CD1c-positive myeloid dendritic cell (primary cell): ENCODE results near the gene ATRIP.
"Not testable (repeated sequence)": the region's sequence is repeated elsewhere in the genome, so short reads cannot be mapped to it uniquely, and the experiment has no call there.

Experiments
- DNase-seq: peaks from one replicate; pipeline ENCODE4 v3.0.0-alpha.2; 2016; ENCODE audit errors: extremely low spot score

Gene ATRIP

DNA sequence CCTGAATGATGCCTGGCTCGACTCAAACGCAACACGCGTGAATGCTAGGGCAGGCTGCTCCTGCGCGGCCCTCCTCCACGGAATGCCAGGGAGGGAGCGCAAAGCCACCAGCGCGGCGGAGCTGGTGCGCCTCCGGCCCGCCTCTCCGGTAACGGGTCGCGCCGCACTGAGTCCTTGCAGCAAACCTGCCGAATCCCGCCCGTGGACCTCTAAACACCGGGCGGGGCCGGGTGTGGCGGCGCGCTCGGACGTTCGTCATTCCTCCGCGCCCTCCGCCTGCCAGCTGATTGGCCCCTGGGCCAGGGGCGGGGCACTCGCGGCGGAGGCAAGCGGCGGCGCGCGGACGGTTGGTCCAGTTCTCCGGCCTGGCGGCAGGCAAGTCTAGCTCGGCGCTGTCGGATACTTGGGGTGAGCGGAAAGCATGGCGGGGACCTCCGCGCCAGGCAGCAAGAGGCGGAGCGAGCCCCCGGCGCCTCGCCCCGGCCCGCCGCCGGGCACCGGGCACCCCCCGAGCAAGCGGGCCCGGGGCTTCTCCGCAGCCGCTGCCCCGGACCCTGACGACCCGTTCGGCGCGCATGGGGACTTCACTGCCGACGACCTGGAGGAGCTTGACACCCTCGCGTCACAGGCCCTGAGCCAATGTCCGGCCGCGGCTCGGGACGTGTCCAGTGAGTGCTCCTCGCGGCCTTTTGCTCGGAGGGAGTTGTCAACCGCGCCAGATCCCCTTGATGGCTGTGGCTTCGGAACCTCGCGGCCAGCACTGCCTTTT, at the start of gene ATRIP:
Gene ATRIP, plus strand, starts transcription at position 313 of the 769 bp plus-strand sequence. Its CDS starts 109 bp downstream, at position 422.
- peak; percentile 95 for DNase-seq

DNA sequence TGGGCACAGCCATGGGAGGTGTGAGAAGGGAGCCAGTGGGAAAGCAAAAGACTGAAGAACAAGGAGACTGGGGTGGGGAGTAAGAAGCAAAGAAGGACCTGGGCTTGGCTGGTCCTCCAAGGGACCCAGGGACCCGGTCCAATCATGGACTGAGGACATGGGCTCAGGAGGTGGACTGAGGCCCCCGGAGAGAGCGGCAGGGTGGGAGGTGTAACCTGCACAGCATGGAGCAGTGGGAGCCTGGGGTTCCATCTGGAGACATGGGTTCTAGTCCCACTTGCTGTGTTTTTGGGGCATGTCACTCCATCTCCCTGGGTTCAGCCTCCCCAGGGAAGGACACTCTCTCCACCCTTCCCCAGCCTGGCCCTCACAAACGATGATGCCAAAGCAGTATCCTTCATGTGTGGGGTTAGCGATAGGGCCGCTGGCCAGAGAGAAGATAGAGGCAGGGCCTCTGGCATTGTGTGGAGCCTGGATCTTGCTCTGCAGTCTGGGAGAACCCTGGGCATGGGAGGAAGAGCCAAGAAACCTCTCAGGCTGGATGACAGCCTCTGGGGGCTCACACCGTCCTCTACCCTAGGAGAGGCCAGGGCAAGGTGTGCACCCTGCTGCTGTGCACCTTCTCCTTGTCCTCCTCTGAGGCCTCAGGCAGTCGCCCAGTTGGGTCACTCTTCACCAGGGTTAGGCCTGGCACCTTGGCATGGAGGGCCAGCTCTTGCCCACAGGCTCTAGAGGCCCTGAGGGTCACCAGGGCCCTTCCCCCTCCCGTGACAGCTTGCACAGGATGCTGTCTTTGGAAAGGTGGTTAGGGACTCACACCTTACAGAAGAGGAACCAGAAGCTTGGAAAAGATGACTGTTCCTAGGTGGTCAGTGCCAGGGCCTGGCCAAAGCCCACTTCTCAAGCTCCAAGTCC, 48.5 kb upstream of the ATRIP start:
- DNase-seq: no peak

DNA sequence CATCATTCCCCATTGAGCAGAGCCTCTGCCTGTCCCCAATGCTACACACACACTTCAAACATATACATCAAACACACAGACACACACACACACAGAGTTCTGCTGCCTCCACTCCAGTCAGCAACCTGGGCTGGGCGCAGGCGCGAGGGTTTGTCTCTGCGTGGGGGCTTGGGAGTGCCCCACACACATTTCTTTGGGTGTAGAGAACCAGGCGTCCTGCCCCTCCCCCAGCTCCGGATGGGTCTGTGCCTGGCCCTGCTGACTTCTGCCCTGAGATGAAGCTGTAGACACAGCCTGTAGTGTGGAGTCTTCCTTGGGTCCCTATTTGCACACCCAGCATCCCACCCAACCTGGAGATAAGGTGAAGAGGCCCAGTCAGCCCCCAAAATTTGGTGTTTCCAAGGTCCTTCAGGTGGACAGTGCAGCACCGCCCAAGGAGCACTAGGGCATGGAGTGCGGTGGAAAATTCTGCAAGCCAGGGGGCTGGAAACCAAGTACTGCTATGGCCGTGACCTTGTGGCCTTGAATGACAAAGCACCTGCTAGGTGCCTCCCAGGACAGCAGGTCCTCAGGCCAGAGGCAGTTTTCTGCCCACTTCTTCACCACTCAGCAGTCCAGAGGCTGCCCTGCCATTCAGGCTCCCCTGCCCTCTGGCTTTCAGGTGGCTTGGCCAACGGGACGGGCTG, 47.7 kb upstream of the ATRIP start:
- DNase-seq: no peak

DNA sequence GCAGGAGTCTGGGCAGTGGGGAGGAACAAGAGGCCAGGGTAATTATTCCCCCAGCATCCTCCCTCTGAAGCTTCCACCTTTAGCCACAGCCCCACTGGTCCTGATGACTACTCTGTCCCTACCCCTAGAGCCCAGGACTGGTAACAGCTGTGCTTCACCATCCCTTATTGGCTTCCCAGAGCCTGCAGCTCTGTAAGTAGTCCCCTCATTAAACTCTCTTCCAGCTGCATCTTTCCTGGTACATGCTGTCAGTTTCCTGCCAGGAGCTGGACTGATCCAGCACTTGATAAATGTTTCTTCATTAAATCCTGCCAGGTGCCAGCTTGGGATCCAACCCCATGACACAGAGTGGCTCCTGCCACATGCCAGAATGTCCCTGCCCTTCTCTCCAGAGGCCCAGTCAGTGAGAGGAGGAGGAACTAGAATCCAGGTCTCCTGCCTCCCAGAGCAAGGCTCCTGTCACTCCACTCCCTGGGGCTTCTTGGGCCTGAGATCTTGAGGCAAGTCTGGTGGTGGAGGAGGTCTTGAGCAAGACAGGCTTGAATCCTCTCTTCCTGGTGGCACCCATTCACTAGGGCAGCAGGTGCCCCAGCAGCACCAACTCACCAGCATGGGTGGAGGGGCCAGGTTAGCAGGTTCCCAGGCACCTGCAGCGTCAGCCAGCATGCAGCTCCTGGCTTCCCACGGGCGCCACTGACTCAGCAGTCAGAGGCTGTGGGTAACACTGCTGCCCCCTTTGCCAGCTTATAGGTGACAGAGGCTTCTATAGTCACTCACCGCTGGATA, 47.0 kb upstream of the ATRIP start:
- DNase-seq: no peak

DNA sequence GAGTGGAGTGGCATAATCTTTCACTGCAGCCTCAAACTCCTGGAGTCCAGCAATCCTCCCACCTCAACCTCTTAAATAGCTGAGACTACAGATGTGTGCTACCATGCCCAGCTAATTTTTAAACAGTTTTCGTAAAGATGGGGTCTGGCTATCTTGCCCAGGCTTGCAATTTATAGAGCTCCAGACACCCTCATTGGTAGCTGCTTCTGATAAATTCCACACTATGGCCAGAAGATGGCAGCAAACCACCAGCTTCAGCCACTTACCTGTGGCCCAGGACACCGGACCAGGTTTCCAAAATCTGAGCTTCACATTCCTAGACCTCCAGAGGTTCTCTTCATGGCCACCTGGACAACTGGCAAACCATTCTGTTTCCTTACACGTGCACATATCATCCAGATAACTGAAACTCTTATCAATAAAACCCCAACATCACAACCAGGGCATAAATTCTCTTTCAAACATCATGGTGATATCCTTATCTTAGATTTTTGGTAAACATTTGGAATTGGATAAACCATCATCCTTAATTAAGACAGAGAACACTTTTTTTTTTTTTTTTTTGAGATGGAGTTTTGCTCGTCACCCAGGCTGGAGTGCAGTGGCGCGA, 45.6 kb upstream of the ATRIP start:
- DNase-seq: peak; percentile 78

DNA sequence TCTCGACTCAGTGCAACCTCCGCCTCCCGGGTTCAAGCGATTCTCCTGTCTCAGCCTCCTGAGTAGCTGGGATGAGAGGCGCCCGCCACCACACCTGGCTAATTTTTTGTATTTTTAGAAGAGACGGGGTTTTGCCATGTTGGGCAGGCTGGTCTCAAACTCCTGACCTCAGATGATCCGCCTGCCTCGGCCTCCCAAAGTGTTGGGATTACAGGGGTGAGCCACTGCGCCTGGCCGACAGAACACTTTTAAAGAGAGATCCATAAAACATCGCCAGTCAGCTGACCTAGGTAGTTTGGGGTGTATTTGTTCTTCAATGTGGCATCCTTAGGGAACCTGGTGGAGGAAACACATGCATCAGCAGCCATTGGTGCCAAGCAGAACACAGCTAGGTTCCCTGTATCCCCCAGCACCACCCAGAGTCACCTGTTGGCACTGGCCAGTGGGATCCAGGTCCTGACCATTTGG, 45.1 kb upstream of the ATRIP start:
- DNase-seq: not testable (repeated sequence)

DNA sequence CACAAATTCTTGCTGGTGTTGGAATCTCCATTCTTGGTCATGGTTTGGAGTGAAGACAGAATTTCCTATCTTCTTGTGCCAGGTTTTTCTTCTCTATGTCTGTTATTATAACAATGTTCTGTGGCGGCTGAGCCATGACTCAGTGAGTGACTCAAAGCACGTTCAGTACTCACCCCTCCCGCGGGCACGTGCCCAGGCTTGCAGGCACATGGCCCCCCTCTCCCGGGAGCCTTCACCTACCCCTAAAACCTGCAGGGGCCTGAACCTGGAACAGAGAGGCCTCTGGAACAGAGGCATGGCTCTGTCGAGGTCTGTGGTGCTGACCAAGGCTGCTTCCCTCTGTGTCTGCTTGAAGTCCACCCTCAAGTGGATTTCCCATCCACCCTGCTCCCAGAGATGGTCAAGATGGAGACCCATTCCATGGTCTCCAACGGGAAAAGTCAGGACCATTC, 44.2 kb upstream of the ATRIP start:
- no peak for DNase-seq

DNA sequence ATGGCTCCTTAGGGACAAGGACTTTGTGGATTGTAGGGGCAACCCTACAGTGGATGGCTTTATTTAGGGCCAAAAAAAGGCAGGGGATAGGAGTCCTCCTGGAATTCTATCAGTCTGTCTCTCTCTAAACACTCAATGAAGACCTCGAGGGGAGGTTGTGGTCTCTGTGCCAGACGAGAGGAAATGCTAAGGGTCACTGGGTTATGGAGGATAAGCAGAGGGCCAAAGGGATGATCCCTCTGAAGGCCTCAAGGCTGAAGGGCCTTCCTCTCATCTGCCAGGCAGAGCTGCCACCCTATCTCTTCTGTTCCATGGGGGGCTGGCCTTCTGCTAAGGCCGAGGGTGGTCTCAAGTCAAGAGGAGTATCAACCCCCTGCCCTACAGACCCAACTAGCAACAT, 43.6 kb upstream of the ATRIP start:
- DNase-seq: no peak

DNA sequence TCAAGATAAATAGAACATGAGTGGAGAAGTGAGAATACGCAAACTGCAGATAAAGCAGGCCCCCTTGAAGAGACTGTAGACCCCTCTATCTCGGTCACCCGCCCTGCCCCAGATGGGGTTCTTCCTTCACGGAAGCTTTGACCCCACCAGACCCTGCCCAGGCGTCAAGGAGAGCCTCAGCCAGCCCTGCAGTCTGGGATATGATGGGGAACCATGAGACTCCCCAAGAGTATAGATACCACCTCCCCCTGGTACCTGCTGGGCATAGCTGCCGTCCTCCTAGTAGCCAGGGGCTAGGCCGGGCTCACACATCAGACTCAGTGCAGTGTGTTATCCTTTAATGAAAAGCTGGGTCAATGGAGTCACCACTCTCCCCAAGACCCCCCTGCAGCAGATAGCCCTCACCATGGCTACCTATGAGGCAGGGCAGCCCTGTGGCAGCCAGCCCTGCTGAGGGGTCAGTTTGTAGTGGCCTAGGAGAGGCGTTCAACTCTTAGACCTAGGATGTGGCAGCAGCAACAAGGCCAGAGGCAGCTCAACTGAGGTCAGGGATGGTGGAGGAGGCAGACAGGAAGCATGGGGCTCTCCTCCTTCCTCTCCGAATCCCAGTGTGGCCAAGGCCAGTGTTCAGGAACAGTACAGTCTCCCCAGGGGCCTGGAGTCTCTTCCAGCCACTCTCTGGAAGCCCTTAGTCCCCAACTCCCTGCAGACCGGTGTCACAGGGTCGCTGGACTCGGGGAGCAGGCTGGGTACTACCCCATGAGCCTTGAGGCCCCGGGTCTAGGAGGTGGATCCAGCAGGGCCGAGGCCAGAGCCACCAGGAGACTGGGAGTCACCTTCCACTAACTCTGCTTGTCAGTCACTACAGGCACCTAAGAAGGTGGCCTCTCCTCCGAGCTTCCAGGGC, 42.8 kb upstream of the ATRIP start:
- no peak for DNase-seq

DNA sequence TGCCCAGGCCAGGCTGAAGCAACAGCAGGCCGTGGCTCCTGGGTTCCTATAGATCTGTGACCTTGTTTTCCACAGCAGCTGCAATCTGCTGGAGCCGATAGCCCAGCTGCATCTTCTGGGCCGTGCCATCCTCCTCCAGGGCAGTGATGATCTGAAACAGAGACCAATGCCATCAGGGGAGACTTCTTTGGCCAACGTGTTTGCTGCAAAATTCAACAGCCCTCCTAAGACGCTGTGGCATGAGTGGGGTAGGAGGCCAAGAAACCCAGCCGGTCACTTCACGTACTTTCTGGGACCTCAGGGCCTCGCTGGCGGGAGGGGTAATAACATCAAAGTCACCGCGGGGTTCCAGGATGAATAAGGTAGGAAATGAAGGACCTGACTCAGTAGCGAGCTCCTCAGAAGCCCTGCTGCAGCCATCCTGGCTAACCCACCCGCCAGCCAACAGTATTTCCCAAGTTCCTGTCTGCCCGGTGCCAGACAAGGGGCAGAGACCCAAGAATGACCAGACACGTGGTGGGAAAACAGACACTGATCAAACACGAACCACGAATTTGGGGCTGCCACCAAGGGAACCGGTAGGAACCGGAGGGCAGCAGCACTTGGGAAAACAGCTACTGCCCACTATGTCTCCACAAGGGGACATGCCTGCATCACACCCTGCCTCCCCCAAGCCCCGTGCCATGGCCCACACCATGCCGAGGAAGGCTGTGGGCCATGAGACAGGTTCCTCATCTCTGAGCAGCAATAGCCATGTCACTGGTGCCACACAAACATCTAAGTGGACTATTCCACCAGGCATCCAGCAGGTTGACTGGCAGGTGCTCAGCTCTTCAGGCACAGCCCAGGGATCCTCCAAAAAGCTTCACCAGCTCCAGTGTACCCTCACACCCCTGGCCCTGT, 41.8 kb upstream of the ATRIP start:
- no peak for DNase-seq

DNA sequence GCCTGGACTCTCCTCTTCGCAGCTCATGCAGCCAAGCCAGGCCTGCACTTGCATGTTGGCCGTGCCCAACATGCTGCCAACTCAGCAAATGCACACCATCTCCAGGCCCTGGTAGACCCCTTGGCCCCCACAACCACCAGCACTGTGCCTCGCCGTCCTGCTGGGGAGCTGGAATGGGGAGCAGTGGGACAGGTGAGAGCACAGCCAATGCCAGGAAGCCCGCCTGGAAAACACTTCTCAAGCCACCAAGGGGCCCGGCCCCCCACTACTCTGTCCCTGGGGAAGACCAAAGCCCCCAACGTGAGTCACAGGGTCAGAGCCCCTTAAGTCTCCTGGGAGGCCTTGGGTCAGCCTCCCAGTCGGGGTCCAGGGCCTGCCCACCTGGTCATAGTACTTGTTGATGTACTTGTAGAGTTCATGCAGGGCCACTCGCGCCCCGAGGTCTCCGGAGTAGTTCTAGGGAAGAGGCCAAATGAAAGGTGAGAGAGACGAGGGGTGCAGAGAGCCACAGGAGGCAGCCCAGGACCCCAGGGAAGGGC, 41.1 kb upstream of the ATRIP start:
- DNase-seq: no peak

DNA sequence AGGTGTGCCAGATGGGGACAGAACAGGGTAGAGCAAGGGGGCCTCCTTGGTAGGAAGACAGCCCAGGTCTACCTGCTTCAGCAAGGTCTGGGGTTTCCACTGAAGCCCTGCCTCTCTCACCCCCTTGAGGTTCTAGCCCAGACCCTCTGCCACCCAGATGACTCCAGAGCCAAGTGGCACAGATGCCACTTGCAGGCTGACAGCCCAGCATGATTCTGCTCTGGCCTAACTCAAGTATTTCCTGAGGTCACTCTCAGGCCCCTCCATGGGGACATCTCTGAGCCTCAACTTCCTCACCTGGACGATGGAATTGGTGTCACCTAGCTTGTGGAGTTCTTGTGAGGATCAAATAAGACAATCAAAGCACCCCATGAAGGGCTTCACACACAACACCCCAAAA, 40.6 kb upstream of the ATRIP start:
- DNase-seq: no peak

DNA sequence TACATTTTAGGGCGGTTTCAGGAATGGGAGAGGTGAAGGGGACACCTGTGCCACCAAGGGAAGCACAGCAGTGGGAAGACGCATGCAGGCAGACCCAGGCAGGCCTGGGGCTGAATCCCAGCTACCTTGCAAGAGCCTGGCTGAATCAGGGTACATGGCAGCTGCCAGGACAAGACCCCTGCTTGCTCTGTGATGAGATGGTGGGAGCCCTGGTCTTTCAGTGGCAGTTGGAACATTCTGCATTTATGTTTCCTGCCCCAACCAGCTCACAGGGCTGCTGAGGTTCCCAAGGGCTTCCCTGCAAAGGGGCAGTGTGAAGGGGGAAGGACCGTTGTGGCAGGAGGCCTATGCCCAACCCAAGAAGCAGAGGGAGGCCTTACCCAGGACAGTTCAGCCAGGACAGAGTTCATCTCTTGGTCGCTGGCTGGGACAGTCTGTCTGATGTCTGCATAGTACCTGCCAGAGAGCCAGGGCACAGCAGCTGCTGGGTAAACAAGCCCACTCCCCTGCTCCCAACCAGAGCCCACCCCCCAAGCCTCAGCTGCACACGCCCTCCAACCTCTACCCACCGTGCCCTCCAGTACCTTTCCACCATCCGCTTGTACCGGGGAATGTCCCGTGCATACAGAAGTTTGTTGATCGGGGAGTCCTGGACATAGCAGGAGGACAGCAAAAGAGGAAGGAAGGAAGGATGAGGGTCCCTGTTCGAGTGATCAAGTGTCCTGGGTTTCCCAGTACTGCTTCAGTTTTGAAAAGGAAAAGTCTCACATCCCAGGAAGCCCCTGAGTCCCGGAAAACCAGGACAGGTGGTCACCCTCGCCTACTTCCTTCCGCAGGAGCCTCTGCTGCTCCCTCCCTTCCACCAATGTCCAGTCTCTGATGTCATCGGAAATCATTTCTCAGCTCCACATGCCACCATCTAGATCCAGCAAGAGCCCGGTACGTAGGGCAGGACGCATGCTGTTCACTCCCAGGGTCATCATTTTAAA, 39.8 kb upstream of the ATRIP start:
- no peak for DNase-seq

DNA sequence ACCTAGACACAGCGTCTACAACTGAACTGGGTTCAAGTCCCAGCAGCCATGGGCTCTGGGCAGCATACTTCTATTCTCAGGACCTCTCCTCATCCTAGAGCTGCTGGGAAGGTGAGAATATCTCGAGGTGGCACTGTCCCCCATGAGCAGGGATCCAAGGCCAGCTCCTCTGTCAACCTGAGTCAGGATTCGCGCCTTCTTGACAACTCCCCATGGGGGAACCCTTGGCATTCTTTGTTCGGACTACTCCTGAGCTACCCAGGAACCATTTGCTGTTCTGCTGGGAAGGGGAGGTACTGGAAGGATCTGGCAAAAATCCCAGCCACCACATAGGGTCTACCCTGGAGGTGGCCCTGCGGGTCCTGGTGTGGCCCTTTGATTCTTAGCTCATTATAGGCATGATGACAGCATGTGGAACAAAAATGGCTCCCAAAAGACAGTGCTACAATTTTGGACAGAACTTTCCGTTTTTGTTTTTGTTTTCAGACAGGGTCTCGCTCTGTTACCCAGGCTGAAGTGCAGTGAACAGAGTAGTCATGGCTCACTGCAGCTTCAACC, 38.9 kb upstream of the ATRIP start:
- no peak for DNase-seq

DNA sequence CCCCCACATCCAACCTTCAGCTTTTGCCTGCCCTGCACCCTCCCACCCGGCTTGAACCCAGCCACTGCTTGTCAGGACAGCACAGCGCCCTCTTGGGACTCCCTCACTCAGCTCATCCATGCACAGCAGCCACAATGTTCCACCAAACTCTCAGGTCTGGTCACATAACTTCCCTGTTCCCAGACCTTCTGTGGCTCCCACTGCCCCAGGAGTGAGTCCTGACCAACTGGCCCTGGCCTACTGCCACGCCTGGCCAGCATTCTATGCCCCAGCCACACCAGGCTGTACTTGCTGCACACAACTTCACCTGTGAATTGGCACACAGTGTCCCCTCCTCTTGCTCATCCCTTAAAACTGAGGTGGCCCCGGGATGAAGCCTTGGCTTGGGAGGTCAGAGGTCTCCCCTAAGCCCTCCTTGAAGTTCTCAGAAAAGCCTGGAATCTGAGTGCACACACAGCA, 37.7 kb upstream of the ATRIP start:
- no peak for DNase-seq

DNA sequence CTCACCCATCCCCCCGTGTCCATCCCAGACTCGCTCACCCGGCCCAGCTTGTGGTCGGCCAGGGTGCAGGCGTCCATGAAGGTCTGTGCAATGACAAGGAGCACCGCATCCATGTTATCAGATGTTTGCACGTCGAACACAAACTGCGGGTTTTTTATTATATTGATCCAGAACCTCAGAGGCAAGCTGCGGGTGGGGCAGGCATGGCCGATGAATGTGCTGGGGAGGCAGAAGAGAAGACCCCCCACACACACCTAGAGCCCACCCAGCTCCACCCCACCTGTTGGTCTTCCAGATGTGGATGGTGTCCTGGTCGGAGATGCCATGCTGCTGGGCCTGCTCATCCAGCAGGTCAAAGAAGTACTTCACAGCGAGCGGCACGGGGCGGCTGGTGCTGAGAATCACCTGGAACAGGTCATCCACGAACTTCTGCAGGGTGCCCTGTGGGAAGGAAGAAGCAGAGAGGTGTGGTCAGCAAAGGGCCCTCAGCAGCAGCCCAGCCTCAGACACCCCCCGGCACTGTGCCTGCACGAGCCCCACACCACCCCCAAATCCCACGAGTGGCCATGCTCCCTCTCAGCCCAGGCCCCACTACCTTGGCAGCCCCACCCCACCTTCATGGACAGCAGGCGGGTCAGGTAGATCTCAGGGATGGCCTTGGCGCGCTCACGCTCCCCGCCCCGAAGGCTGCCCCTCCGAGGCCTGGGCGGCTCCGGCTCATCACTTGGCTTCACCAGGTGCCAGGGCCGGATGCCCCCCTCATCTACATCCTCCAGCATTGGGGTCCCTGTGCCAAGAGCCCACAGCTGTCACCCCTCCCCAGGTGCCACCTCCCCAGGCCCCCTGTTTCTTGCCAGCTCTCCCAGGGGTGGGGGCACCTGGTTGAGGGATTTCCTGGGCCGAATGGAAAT, 37.0 kb upstream of the ATRIP start:
- no peak for DNase-seq
